HG02610 (cell line): ENCODE measurements around the gene LRRN3.

Experiments
- ATAC-seq: cut with Tn5 transposase; IDR thresholded peaks from one replicate; pipeline ENCODE4 v1.9.1; 2021; ENCODE audit warnings: mild to moderate bottlenecking, moderate library complexity; ENCODE audit not compliant: unreplicated experiment

The LRRN3 gene

GRCh38 chr7:111162692-111163091 lies 71.8 kb downstream of the LRRN3 start:
- ATAC-seq: no peak

GRCh38 chr7:111164442-111164841 lies 73.5 kb downstream of the LRRN3 start:
- no peak for ATAC-seq

- ATAC-seq: no peak
Measured at GRCh38 chr7:111168182-111168581, 77.3 kb downstream of the LRRN3 start.

GRCh38 chr7:111172564-111173257 lies 81.8 kb downstream of the LRRN3 start:
- no peak for ATAC-seq

GRCh38 chr7:111173528-111173927 lies 82.6 kb downstream of the LRRN3 start:
- no peak for ATAC-seq

GRCh38 chr7:111173990-111174389 lies 83.1 kb downstream of the LRRN3 start:
- ATAC-seq: no peak

GRCh38 chr7:111174510-111174909 lies 83.6 kb downstream of the LRRN3 start:
- no peak for ATAC-seq
